ENCODE data around the gene BLVRA. TPM values are rescaled to one million over a fixed set of nuclear protein-coding genes. Genes with fewer than 3 reads are reported as not detected.

BLVRA gene
- total RNA-seq, 1 experiment from 2014 or later, result 40.7 TPM

DNA sequence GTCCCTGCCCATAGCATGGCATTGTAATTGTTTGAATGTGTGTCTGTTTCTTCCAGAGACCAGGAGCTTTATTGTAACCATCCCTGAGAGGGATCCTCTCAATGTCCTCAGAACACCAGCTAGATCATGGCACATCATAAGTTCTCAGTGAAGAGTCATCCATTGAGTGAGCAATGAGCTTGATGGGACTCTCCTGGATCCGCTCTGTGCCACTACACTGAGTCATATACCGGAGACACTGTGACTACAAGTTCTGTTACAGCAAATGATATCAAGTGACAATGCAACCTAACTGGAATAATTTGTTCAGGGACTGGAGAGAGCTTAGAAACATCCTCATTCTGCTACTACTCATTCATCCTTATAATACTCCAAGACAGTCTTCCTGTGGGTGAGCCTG lies 85.8 kb downstream of the BLVRA start:
- Histone ChIP-seq H2BK5ac (ENCODE audit: insufficient read length, low read length) (no peak overlapping the region), H3K79me1 (ENCODE audit: insufficient read depth, low read depth, low read length, poor library complexity, severe bottlenecking) (no peaks in the 10 kb centered on the region), H4K20me1 (ENCODE audit: control insufficient read depth, insufficient read depth, insufficient read length) (no peaks in the 10 kb centered on the region), H3K4ac (ENCODE audit: low read depth, low read length) (no peak overlapping the region), H3K79me2 (ENCODE audit: insufficient read depth, low read length) (no peaks in the 10 kb centered on the region), H2BK15ac (ENCODE audit: low read depth, low read length) (no peak overlapping the region), H4K8ac (replicated peaks; ENCODE audit: insufficient read length, low read depth, low read length) (no peak overlapping the region), H2AFZ (ENCODE audit: low read length) (no peak overlapping the region), H3T11ph (ENCODE audit: low read length) (no peak overlapping the region), H2BK12ac (ENCODE audit: insufficient read length, low read depth, low read length) (no peak overlapping the region), H3K18ac (ENCODE audit: insufficient read length, low read depth, low read length) (no peak overlapping the region), H4K5ac (ENCODE audit: insufficient read length, low read depth, low read length) (no peak overlapping the region), H3K56ac (ENCODE audit: insufficient read length, low read depth, low read length) (no peak overlapping the region), H3K4me2 (ENCODE audit: insufficient read depth, insufficient read length, low read length) (no peak overlapping the region), H3K23me2 (ENCODE audit: insufficient read length, low read depth, low read length, poor library complexity, severe bottlenecking) (no peaks in the 10 kb centered on the region), H3K9ac (ENCODE audit: extremely low read depth, insufficient read length, low read length) (no peak overlapping the region), H2BK20ac (ENCODE audit: low read depth, low read length, poor library complexity, severe bottlenecking) (no peak overlapping the region), H3K23ac (ENCODE audit: insufficient read length, low read depth, low read length) (no peak overlapping the region), H3K4me1 (ENCODE audit: insufficient read depth, low read length) (no peaks in the 10 kb centered on the region), H2AK5ac (ENCODE audit: insufficient read length, low read length) (no peak overlapping the region), H3K14ac (ENCODE audit: insufficient read depth, low read length) (no peak overlapping the region), H3K27ac (ENCODE audit: insufficient read length, low read depth, low read length) (no peak overlapping the region), H4K91ac (ENCODE audit: insufficient read length, low read depth, low read length) (no peak overlapping the region), H2BK120ac (ENCODE audit: low read depth, low read length, poor library complexity, severe bottlenecking) (no peak overlapping the region), H3K9me3 (ENCODE audit: control insufficient read depth, low read depth, low read length) (no peaks in the 10 kb centered on the region), H3K27me3 (ENCODE audit: insufficient read depth, low read length) (no peaks in the 10 kb centered on the region)
- DNase-seq, result no peak
- no peaks in the 10 kb centered on the region for H3K27me3 Mint-ChIP-seq (ENCODE audit: low read depth)
- H3K4me1 Mint-ChIP-seq, result peaks cover 11 to 12% of the 10 kb centered on the region in 2 experiments
- H3K27ac Mint-ChIP-seq, result no peak overlapping the region
- no CpG with 5 or more reads among the region's 2 CpGs for WGBS (ENCODE audit: extremely low coverage, insufficient read length, low lambda C conversion rate)
- TF ChIP-seq, protein P1, sequence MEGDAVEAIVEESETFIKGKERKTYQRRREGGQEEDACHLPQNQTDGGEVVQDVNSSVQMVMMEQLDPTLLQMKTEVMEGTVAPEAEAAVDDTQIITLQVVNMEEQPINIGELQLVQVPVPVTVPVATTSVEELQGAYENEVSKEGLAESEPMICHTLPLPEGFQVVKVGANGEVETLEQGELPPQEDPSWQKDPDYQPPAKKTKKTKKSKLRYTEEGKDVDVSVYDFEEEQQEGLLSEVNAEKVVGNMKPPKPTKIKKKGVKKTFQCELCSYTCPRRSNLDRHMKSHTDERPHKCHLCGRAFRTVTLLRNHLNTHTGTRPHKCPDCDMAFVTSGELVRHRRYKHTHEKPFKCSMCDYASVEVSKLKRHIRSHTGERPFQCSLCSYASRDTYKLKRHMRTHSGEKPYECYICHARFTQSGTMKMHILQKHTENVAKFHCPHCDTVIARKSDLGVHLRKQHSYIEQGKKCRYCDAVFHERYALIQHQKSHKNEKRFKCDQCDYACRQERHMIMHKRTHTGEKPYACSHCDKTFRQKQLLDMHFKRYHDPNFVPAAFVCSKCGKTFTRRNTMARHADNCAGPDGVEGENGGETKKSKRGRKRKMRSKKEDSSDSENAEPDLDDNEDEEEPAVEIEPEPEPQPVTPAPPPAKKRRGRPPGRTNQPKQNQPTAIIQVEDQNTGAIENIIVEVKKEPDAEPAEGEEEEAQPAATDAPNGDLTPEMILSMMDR (conservative IDR thresholded peaks at IDR 0.05), result no peak
- no peaks in the 10 kb centered on the region for H3K9me3 Mint-ChIP-seq
- H3K36me3 Mint-ChIP-seq (ENCODE audit: insufficient read depth in 1 of 3, low read depth in 3 of 3), result no peaks in the 10 kb centered on the region; a peak in 1 of 7 replicates
- no peak overlapping the region for H3K4me3 Mint-ChIP-seq

Data from H9 (cell line).